Nephron (organoid): ENCODE data around the gene ZNRF2.
A peak's percentile ranks its signal among the peaks of the same experiment; 100 is the strongest.

Experiments used
- H3K27ac Mint-ChIP-seq, 3 experiments: 2 replicates each; pipeline ENCODE4 v1.8.0; 2020; ENCODE audit warnings: mixed read lengths in 3 of 3, mild to moderate bottlenecking in 2 of 3, moderate library complexity in 1 of 3
- H3K27me3 Mint-ChIP-seq: 2 replicates; pipeline ENCODE4 v1.8.0; 2021; ENCODE audit warnings: low read depth, mild to moderate bottlenecking, moderate library complexity, mixed read lengths
- H3K36me3 Mint-ChIP-seq: 2 replicates; pipeline ENCODE4 v1.8.0; 2020; ENCODE audit warnings: low read depth, mixed read lengths
- H3K4me1 Mint-ChIP-seq: 2 replicates; pipeline ENCODE4 v1.8.0; 2020; ENCODE audit warnings: mixed read lengths
- H3K4me3 Mint-ChIP-seq, 3 experiments: 2 replicates each; pipeline ENCODE4 v1.8.0; 2020; ENCODE audit warnings: mild to moderate bottlenecking in 3 of 3, mixed read lengths in 3 of 3, moderate library complexity in 2 of 3
- H3K9me3 Mint-ChIP-seq: 2 replicates; pipeline ENCODE4 v1.8.0; 2020; ENCODE audit warnings: mixed read lengths
- CTCF ChIP-seq, 3 experiments: fragments of 200-600 bp; sonication (generic); IDR thresholded peaks; one replicate each; pipeline ENCODE4 v1.5.0; 2021; ENCODE audit warnings: antibody characterized with exemption in 3 of 3; ENCODE audit not compliant: unreplicated experiment in 3 of 3

ZNRF2 gene

GRCh38 chr7:30272126-30272525 lies 12.3 kb upstream of the ZNRF2 start:
- H3K27me3 Mint-ChIP-seq = peaks cover 7% of the 10 kb centered on the region

DNA sequence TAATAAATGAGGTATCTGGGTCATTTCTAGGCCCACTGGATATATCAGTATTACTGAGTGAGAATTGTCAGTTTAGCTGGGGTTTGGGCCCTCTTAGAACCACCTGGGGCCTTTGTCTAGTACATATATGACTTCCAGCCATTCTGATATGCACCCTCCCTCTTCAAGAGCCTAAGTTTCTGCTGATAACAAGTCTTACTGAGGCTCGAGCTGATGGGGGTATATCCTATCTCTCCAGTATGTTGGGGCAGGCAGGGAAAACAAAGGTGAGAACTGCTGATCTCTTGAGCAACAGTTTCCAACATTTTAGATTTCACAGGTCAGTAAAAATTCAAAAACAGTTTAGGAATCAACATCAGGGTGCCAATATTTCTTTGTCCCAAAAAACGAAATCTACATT lies 10.8 kb upstream of the ZNRF2 start:
- H3K27ac Mint-ChIP-seq = no peak overlapping the region
- H3K4me3 Mint-ChIP-seq = no peak overlapping the region
- TF ChIP-seq CTCF (IDR thresholded peaks at IDR 0.05; ENCODE audit: unreplicated experiment in 3 of 3) = no peak
- H3K27me3 Mint-ChIP-seq = peaks cover 5% of the 10 kb centered on the region
- H3K9me3 Mint-ChIP-seq = no peaks in the 10 kb centered on the region
- H3K36me3 Mint-ChIP-seq = no peaks in the 10 kb centered on the region
- H3K4me1 Mint-ChIP-seq = peaks cover 7% of the 10 kb centered on the region

More at GRCh38 chr7:30272126-30272525, 12.3 kb upstream of the ZNRF2 start:
- H3K36me3 Mint-ChIP-seq = no peaks in the 10 kb centered on the region
- no peaks in the 10 kb centered on the region for H3K4me1 Mint-ChIP-seq
- TF ChIP-seq CTCF (IDR thresholded peaks at IDR 0.05; ENCODE audit: unreplicated experiment in 3 of 3) = no peak
- no peak overlapping the region for H3K27ac Mint-ChIP-seq
- H3K4me3 Mint-ChIP-seq = no peak overlapping the region
- H3K9me3 Mint-ChIP-seq = no peaks in the 10 kb centered on the region

DNA sequence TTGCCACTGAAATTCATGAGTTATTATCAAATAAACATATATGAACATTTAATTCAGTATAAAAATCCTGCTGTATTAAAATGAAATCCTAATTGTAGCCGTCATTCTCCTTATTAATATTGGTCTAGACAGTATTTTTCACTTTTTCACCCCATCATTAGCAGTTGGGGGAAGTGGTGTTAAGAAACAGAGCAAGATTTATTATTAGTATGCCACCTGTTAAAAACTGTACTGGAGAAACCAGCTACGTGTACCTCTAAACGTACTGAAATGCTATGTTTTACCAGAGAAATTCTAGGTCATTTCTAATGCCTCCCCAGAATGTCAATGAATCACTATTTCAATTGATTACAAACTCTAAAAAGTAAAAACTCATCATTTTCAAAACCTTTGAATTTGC lies 9.8 kb upstream of the ZNRF2 start:
- Mint-ChIP-seq H3K9me3 (no peaks in the 10 kb centered on the region), H3K4me1 (peaks cover 16% of the 10 kb centered on the region), H3K27me3 (peaks cover 5% of the 10 kb centered on the region), H3K27ac (no peak overlapping the region), H3K36me3 (no peaks in the 10 kb centered on the region), H3K4me3 (no peak overlapping the region)
- TF ChIP-seq CTCF (IDR thresholded peaks at IDR 0.05; ENCODE audit: unreplicated experiment in 3 of 3) = no peak

DNA sequence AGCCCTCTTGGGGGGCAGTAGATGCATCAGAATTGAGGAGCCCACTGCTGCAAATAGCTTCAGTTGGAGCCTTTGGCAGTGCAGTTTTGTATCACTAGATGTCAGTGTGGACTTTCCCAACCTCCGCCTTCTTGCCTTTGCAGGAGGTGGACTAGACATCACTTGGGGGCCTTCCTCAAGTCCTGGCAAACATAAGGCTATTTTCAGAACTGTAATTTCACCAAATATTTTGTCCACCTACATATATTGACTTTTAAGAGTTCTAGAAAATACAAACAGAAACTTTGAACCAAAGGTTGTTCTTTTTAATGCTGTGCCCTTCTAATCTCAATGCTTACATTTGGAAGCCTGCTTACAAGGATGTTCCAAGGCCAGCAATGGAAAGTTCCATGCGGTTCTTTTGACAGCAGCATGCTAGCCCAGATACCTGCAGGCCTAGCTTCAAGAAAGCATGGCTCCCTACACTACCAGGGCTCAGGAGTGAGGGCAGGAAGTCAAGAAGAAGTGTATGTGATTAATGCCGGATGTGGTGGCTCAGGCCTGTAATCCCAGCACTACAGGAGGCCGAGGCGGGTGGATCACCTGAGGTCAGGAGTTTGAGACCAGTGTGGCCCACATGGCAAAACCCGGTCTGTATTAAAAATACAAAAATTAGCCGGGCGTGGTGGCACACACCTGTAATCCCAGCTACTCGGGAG lies 8.0 kb upstream of the ZNRF2 start:
- H3K4me1 Mint-ChIP-seq = peaks cover 18% of the 10 kb centered on the region
- H3K36me3 Mint-ChIP-seq = no peaks in the 10 kb centered on the region
- no peak overlapping the region for H3K4me3 Mint-ChIP-seq
- H3K27me3 Mint-ChIP-seq = peaks cover 3% of the 10 kb centered on the region
- peak; percentile 72 to 75 (median 74) for TF ChIP-seq CTCF (IDR thresholded peaks at IDR 0.05; ENCODE audit: unreplicated experiment in 3 of 3)
- H3K27ac Mint-ChIP-seq = no peak overlapping the region
- no peaks in the 10 kb centered on the region for H3K9me3 Mint-ChIP-seq

DNA sequence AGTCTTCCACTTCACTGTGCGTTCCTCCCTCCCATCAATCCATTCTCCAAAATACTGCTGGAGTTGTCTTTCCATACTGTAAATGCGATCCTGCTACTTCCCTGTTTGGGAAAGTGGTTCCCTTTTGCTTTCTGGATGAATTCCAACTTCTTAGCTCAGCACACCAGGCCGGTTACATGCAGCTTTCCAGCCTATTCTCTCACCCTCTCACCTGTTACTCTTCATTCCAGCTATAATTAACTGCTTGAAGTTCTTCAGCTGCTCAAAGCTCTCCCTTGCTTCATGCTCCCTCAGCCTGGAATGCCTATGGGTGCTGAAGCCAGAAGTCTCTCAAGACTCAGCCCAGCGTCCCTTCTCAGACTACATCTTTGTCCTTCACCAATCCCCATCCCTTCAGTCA lies 6.0 kb upstream of the ZNRF2 start:
- H3K4me3 Mint-ChIP-seq = peak overlapping the region in 1 of 3 experiments; percentile 7
- H3K27ac Mint-ChIP-seq = peak overlapping the region; percentile 10 to 45 (median 43)
- H3K9me3 Mint-ChIP-seq = no peaks in the 10 kb centered on the region
- TF ChIP-seq CTCF (IDR thresholded peaks at IDR 0.05; ENCODE audit: unreplicated experiment in 3 of 3) = no peak
- H3K36me3 Mint-ChIP-seq = no peaks in the 10 kb centered on the region
- H3K4me1 Mint-ChIP-seq = peaks cover 21% of the 10 kb centered on the region
- no peaks in the 10 kb centered on the region for H3K27me3 Mint-ChIP-seq
